Activated gamma-delta T cell (primary cell): ENCODE results near the gene TNFRSF25.

Source experiments
- DNase-seq: peaks from one replicate; lab custom pipeline; 2025; lab: John Stamatoyannopoulos, UW

TNFRSF25 gene

GRCh38 chr1:6418668-6419396, 47.1 kb downstream of the TNFRSF25 start:
- DNase-seq, result no peak

GRCh38 chr1:6417961-6418667, 47.9 kb downstream of the TNFRSF25 start:
- no peak for DNase-seq

GRCh38 chr1:6416906-6417305, 49.1 kb downstream of the TNFRSF25 start:
- DNase-seq, result no peak

- no peak for DNase-seq
Measured at GRCh38 chr1:6416295-6416656, 49.7 kb downstream of the TNFRSF25 start.

- no peak for DNase-seq
Measured at GRCh38 chr1:6414881-6415626, 50.9 kb downstream of the TNFRSF25 start.

- DNase-seq, result no peak
Measured at GRCh38 chr1:6414443-6414844, 51.5 kb downstream of the TNFRSF25 start.

- no peak for DNase-seq
Measured at GRCh38 chr1:6412896-6413295, 53.1 kb downstream of the TNFRSF25 start.
